ENCODE data around the gene DUSP9. TPM values are rescaled to one million over a fixed set of nuclear protein-coding genes. Genes with fewer than 3 reads are reported as not detected.
"Not testable (repeated sequence)": the region's sequence is repeated elsewhere in the genome, so short reads cannot be mapped to it uniquely, and the experiment has no call there.

Gene DUSP9
- total and polyA plus RNA-seq, 12 donors = 0.03 to 0.09 TPM; not detected in 10

DNA sequence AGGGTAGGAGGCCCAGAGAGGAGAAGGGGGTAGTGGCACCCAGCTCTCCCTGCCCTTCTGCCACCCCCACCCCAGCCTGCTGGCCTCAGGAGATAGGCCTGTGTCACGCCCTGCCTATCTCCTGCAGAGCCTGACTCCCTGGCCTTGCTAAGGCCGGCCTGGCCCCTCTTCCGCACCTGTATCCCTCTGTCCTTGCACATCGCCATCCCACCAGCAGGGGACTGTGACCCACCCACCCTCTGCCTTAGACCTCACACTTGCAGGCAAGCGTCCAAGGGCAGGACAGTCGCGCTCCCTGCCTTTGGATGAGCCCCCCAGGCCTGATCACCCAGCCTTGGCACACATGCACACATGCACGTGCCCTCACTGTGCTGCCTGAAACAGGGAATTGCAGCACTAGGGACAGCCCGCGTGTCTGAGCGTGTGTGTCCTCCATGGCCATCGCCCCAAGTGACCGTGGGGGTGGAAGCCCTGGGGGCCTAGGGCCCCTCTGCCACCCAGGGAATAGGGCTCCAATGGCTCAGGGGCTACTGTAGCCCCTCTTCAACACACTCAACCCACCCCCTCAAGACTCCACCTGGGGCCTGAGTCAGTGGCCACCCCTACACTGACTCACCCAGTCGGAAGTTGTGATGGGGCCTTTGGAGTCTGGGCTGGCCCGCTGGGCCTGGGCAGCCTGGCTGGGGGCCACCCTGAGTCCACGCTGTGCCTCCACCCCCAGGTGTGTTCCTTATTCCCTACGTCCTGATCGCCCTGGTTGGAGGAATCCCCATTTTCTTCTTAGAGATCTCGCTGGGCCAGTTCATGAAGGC, 42.9 kb downstream of the DUSP9 start:
- H3K36me3 ChIP-seq = peaks cover 0 to 3% (median 0%) of the 10 kb centered on the region in 9 donors
- peaks cover 0 to 42% (median 0%) of the 10 kb centered on the region in 7 donors for H3K27me3 ChIP-seq
- no peak for DNase-seq
- peak in 4 of 8 donors; percentile 2 to 11 (median 3) for ATAC-seq
- TF ChIP-seq, protein P1, sequence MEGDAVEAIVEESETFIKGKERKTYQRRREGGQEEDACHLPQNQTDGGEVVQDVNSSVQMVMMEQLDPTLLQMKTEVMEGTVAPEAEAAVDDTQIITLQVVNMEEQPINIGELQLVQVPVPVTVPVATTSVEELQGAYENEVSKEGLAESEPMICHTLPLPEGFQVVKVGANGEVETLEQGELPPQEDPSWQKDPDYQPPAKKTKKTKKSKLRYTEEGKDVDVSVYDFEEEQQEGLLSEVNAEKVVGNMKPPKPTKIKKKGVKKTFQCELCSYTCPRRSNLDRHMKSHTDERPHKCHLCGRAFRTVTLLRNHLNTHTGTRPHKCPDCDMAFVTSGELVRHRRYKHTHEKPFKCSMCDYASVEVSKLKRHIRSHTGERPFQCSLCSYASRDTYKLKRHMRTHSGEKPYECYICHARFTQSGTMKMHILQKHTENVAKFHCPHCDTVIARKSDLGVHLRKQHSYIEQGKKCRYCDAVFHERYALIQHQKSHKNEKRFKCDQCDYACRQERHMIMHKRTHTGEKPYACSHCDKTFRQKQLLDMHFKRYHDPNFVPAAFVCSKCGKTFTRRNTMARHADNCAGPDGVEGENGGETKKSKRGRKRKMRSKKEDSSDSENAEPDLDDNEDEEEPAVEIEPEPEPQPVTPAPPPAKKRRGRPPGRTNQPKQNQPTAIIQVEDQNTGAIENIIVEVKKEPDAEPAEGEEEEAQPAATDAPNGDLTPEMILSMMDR (IDR thresholded peaks at IDR 0.05) = peak in 1 of 9 donors; percentile 8
- peaks cover 0 to 28% (median 0%) of the 10 kb centered on the region in 9 donors for H3K4me1 ChIP-seq
- H3K9me3 ChIP-seq = no peaks in the 10 kb centered on the region
- WGBS, 2 donors = 65 to 68% methylated on average over 14 to 19 of the region's 19 CpGs
- H3K4me3 ChIP-seq = peak overlapping the region in 9 of 10 donors; percentile 26 to 53 (median 47)
- peak overlapping the region in 8 of 10 donors; percentile 50 to 78 (median 75) for H3K27ac ChIP-seq
- intact Hi-C loops (cut with DNase I) = no loop called here

DNA sequence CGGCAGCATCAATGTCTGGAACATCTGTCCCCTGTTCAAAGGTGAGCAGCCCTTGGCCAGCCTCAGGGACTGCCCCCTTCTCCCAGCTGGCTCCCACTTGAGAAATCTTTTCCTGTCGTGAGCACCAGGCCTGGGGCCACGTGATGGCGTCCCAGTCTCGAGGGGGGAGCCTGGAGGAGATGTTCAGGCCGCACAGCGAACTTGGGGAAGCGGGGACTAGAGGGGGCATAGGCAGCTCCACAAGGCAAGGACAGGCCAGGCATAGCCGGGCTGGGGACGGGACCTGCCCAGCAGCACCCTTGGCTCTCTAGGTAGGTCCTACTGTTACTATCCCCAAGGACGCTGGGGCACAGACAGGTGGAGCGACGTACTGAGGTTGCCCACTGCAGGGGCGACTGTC, 43.5 kb downstream of the DUSP9 start:
- Histone ChIP-seq H3K9me3 (no peaks in the 10 kb centered on the region), H3K36me3 (peaks cover 0 to 4% (median 0%) of the 10 kb centered on the region in 9 donors), H3K27me3 (peaks cover 0 to 36% (median 0%) of the 10 kb centered on the region in 7 donors), H3K4me3 (peak overlapping the region in 5 of 10 donors; percentile 26 to 50 (median 47)), H3K27ac (peak overlapping the region in 5 of 10 donors; percentile 50 to 78 (median 77)), H3K4me1 (peaks cover 0 to 28% (median 0%) of the 10 kb centered on the region in 9 donors)
- DNase-seq = no peak
- TF ChIP-seq, protein P1 (IDR thresholded peaks at IDR 0.05) = no peak
- 52 to 59% methylated on average over 13 to 14 of the region's 14 CpGs for WGBS, 2 donors
- intact Hi-C loops (cut with DNase I) = no loop called here
- no peak for ATAC-seq

DNA sequence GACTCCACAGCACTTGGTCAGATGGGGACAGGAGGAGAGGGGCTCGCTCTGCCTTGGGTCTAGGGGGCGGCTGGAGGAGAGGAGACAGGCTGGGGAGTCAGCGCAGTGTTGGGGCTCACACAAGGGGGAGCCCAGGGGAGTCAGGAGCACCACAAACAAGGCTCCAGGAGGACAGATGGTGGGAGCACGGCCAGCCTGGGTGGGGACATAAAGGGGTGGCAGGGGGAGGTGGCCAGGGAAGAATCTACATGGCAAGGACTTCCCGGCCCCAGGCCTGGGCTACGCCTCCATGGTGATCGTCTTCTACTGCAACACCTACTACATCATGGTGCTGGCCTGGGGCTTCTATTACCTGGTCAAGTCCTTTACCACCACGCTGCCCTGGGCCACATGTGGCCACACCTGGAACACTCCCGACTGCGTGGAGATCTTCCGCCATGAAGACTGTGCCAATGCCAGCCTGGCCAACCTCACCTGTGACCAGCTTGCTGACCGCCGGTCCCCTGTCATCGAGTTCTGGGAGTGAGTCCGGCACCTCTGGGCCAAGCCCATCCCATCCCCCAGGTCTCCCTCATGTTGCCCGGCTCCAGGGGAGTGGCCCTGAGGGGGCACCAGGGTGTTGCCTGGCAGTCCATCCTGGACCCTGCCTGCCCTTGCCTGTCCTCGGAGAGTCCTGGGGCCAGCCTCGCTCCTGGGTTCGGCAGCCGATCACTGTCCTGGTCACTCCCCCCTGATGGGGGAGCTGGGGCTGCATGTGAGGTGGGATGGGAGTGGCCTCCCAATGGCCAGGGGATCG, 44.2 kb downstream of the DUSP9 start:
- peaks cover 0 to 28% (median 0%) of the 10 kb centered on the region in 9 donors for H3K4me1 ChIP-seq
- H3K9me3 ChIP-seq; H3K27ac ChIP-seq; DNase-seq; intact Hi-C loops (cut with DNase I); H3K36me3 ChIP-seq; ATAC-seq; H3K4me3 ChIP-seq: not testable (repeated sequence)
- peaks cover 0 to 28% (median 0%) of the 10 kb centered on the region in 7 donors for H3K27me3 ChIP-seq
- WGBS, 2 donors = 72 to 73% methylated on average over 17 to 20 of the region's 21 CpGs

DNA sequence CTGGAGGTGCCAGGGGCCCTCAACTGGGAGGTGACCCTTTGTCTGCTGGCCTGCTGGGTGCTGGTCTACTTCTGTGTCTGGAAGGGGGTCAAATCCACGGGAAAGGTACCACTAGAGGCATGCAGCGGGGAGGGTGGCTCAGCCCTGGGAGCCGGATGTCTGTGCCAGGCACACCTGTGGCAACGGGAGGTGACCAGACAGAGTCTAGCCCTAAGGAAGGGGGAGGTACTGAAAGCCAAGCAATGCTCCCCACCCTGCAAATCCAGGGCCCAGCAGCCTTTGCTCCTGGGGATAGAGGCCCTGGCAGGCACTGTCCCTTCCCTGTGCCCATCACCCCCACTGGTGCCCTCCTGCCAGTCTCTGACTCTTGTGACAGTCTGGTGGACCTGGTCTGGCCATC, 45.0 kb downstream of the DUSP9 start:
- WGBS, 2 donors = 61 to 66% methylated on average over 4 of the region's 4 CpGs
- DNase-seq = no peak
- TF ChIP-seq, protein P1 (IDR thresholded peaks at IDR 0.05) = no peak
- Histone ChIP-seq H3K27ac (no peak overlapping the region), H3K36me3 (peaks cover 0 to 6% (median 0%) of the 10 kb centered on the region in 9 donors), H3K9me3 (no peaks in the 10 kb centered on the region), H3K4me3 (no peak overlapping the region), H3K4me1 (peaks cover 0 to 26% (median 0%) of the 10 kb centered on the region in 9 donors), H3K27me3 (peaks cover 0 to 21% (median 0%) of the 10 kb centered on the region in 7 donors)
- intact Hi-C loops (cut with DNase I) = no loop called here
- ATAC-seq = no peak

Measured in heart right ventricle (tissue), 16 donors.